ENCODE measurements around the gene COASY.

DNA sequence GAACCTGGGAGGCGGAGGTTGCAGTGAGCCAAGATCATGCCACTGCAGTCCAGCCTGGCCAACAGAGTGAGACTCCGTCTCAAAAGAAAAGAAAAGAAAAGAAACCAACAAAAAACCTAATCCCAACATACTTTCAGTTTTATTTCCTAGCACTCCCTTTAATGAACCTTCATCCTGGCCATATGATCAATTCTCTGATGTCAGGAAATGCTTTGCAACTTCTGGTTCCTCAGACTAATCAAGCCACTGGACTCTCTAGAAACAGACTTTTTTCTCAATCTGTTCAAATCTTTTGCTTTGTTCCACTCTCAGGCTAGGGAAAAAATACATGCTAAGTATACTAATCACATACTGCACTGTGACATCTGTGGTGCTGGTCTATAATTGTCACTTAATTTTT lies 28.9 kb downstream of the COASY start:
- TF ChIP-seq, protein P1, sequence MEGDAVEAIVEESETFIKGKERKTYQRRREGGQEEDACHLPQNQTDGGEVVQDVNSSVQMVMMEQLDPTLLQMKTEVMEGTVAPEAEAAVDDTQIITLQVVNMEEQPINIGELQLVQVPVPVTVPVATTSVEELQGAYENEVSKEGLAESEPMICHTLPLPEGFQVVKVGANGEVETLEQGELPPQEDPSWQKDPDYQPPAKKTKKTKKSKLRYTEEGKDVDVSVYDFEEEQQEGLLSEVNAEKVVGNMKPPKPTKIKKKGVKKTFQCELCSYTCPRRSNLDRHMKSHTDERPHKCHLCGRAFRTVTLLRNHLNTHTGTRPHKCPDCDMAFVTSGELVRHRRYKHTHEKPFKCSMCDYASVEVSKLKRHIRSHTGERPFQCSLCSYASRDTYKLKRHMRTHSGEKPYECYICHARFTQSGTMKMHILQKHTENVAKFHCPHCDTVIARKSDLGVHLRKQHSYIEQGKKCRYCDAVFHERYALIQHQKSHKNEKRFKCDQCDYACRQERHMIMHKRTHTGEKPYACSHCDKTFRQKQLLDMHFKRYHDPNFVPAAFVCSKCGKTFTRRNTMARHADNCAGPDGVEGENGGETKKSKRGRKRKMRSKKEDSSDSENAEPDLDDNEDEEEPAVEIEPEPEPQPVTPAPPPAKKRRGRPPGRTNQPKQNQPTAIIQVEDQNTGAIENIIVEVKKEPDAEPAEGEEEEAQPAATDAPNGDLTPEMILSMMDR (IDR thresholded peaks at IDR 0.05): no peak
- no peak for TF ChIP-seq ZFX (IDR thresholded peaks at IDR 0.05; ENCODE audit: borderline replicate concordance)
